Natural killer cell (primary cell): ENCODE measurements around the gene ACAD8. TPM values are rescaled to one million over a fixed set of nuclear protein-coding genes. Genes with fewer than 3 reads are reported as not detected.

Experiments used
- ATAC-seq, 3 donors: fragments of 150-1000 bp in 2 of 3; fragments of 200-7000 bp in 1 of 3; cut with Tn5 transposase; 1 replicate in 1 of 3; 2 replicates in 2 of 3; pipeline ENCODE4 v1.10.0; 2021; ENCODE audit warnings: mild to moderate bottlenecking in 2 of 3, moderate library complexity in 2 of 3
- DNase-seq, 2 donors: peaks; one replicate each; pipeline versions ENCODE4 v3.0.0 to v3.0.0-alpha.2; 2013 to 2021; ENCODE audit warnings: mixed read lengths in 1 of 2
- H3K27ac ChIP-seq: one replicate; pipeline ENCODE4 v1.5.1; 2013; ENCODE audit warnings: mild to moderate bottlenecking, low read length
- H3K27me3 ChIP-seq: one replicate; pipeline ENCODE4 v1.6.1; 2013; ENCODE audit warnings: low read length; ENCODE audit not compliant: control insufficient read depth, insufficient read depth
- H3K36me3 ChIP-seq: one replicate; pipeline ENCODE4 v1.6.1; 2013; ENCODE audit warnings: low read length; ENCODE audit not compliant: control insufficient read depth, insufficient read depth
- H3K4me1 ChIP-seq: one replicate; pipeline ENCODE4 v1.6.1; 2013; ENCODE audit warnings: low read length; ENCODE audit not compliant: control insufficient read depth, insufficient read depth
- H3K4me3 ChIP-seq: one replicate; pipeline ENCODE4 v1.5.1; 2013; ENCODE audit warnings: low read length
- H3K9me3 ChIP-seq: one replicate; pipeline ENCODE4 v1.6.1; 2013; ENCODE audit warnings: low read length; ENCODE audit not compliant: control insufficient read depth, insufficient read depth
- H3K27ac Mint-ChIP-seq, 2 donors: one replicate each; pipeline ENCODE4 v1.8.0; 2022; ENCODE audit warnings: mild to moderate bottlenecking in 2 of 2, mixed read lengths in 2 of 2, moderate library complexity in 1 of 2
- H3K27me3 Mint-ChIP-seq, 2 donors: one replicate each; pipeline ENCODE4 v1.8.0; 2022; ENCODE audit warnings: low read depth in 2 of 2, mixed read lengths in 2 of 2
- H3K36me3 Mint-ChIP-seq: one replicate; pipeline ENCODE4 v1.8.0; 2022; ENCODE audit warnings: mixed read lengths
- H3K4me1 Mint-ChIP-seq, 2 donors: one replicate each; pipeline ENCODE4 v1.8.0; 2022; ENCODE audit warnings: mixed read lengths in 2 of 2
- H3K4me3 Mint-ChIP-seq: one replicate; pipeline ENCODE4 v1.8.0; 2022; ENCODE audit warnings: mild to moderate bottlenecking, moderate library complexity, mixed read lengths
- H3K9me3 Mint-ChIP-seq, 2 donors: one replicate each; pipeline ENCODE4 v1.8.0; 2022; ENCODE audit warnings: mixed read lengths in 2 of 2
- WGBS: methylation state at CpG from one replicate; pipeline ENCODE4 v1.1.7; 2013; ENCODE audit warnings: missing lambda C conversion rate; ENCODE audit not compliant: insufficient coverage; 5-methylcytosine and 5-hydroxymethylcytosine counted together
- intact Hi-C: fragments of 100-400 bp; cut with micrococcal nuclease; formaldehyde crosslinking; loops from one replicate; pipeline ENCODE4 v1.14.2; 2022
- total RNA-seq, 4 donors: library from RNA; stranded (reverse); fragments of 120-200 nt in 1 of 4; gene quantifications; one replicate each; pipeline versions ENCODE4 v1.2.3 to v1.2.4, GENCODE V29; 2013 to 2022
- TF ChIP-seq, protein P1 (sequence below): fragments of 200-600 bp; IDR thresholded peaks from one replicate; pipeline ENCODE4 v1.8.0; 2022; ENCODE audit warnings: antibody characterized with exemption

ACAD8 gene
- total RNA-seq, 3 donors from 2014 or later (not counting 1 experiment from before 2014, with no cell fraction given), result 24.3 to 42.5 (median 39.3) TPM

DNA sequence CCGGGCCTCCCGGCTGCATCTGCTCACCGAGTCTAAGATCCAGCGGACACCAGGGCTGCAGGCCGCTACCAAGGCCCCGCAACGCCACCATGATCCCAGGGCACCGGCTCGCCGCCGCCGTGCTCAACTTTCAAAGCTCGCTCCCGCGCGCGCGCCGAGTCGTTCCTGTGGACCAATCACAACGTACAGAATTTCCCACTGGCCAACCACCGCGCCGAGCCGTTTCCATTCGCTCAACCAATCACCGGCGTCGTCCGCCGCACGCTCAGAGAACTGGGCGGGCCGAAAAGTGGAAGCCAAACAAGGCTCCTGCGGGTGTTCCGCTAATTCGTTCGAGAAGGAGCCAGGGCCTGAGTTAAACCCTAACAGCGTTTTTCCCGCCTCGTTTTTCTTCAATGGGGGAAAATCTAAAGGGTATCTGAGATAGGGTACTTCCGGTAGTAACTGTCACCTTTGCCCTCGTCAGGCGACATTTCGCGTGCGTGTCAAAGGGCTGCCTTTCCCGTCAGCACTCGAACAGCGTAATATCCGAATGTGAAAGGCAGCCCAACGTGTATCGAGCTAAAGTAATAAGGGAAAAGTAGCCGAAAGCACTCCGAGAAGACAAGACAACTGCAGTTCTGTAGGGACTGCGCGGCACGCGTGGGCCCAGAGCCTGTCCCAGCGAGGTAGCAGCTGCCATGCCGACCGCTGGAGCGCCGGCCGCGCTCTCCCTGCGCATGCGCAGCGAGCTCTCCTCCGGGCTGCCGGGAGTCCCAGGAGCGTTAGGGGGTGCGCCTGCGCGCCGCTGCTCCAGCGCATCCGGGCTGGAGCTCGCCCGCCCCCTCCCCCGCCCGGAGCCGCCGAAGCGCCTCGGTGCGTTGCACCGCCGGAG is 29.3 kb upstream of the ACAD8 start, which contains the start of the genes NCAPD3 and VPS26B:
Gene NCAPD3 (minus strand): TSS at position 132 of the 874 bp plus-strand sequence. CDS start 41 bp downstream, at position 91.
Gene VPS26B (plus strand): TSS at position 836 of the 874 bp plus-strand sequence. CDS start 452 bp downstream, outside the sequence.
- under 1% methylated on average over 89 of the region's 89 CpGs for WGBS
- peak within 1 kb of the TSS; percentile 73 for H3K27ac ChIP-seq
- peaks cover 64% of the 10 kb centered on the region in 2 donors for H3K4me1 Mint-ChIP-seq
- ATAC-seq (peak; percentile 77 to 91 (median 82)), DNase-seq (peak; percentile 94 to 99)
- peak within 1 kb of the TSS; percentile 96 for H3K4me3 Mint-ChIP-seq
- no peaks in the 10 kb centered on the region for H3K9me3 Mint-ChIP-seq
- H3K27me3 Mint-ChIP-seq, result no peaks in the 10 kb centered on the region
- H3K4me1 ChIP-seq, result peaks cover 34% of the 10 kb centered on the region
- H3K9me3 ChIP-seq, result no peaks in the 10 kb centered on the region
- no peaks in the 10 kb centered on the region for H3K27me3 ChIP-seq
- no peaks in the 10 kb centered on the region for H3K36me3 Mint-ChIP-seq
- peak within 1 kb of the TSS; percentile 80 for H3K4me3 ChIP-seq
- peaks cover 8% of the 10 kb centered on the region for H3K36me3 ChIP-seq
- peak within 1 kb of the TSS; percentile 96 to 97 for H3K27ac Mint-ChIP-seq
- TF ChIP-seq, protein P1, sequence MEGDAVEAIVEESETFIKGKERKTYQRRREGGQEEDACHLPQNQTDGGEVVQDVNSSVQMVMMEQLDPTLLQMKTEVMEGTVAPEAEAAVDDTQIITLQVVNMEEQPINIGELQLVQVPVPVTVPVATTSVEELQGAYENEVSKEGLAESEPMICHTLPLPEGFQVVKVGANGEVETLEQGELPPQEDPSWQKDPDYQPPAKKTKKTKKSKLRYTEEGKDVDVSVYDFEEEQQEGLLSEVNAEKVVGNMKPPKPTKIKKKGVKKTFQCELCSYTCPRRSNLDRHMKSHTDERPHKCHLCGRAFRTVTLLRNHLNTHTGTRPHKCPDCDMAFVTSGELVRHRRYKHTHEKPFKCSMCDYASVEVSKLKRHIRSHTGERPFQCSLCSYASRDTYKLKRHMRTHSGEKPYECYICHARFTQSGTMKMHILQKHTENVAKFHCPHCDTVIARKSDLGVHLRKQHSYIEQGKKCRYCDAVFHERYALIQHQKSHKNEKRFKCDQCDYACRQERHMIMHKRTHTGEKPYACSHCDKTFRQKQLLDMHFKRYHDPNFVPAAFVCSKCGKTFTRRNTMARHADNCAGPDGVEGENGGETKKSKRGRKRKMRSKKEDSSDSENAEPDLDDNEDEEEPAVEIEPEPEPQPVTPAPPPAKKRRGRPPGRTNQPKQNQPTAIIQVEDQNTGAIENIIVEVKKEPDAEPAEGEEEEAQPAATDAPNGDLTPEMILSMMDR, result no peak
- intact Hi-C loops, result loop anchor here (1.0 to 10.0 kb wide), 2 partner anchors 29 to 361 kb away; partner anchors contain the start of genes ACAD8 and THYN1

DNA sequence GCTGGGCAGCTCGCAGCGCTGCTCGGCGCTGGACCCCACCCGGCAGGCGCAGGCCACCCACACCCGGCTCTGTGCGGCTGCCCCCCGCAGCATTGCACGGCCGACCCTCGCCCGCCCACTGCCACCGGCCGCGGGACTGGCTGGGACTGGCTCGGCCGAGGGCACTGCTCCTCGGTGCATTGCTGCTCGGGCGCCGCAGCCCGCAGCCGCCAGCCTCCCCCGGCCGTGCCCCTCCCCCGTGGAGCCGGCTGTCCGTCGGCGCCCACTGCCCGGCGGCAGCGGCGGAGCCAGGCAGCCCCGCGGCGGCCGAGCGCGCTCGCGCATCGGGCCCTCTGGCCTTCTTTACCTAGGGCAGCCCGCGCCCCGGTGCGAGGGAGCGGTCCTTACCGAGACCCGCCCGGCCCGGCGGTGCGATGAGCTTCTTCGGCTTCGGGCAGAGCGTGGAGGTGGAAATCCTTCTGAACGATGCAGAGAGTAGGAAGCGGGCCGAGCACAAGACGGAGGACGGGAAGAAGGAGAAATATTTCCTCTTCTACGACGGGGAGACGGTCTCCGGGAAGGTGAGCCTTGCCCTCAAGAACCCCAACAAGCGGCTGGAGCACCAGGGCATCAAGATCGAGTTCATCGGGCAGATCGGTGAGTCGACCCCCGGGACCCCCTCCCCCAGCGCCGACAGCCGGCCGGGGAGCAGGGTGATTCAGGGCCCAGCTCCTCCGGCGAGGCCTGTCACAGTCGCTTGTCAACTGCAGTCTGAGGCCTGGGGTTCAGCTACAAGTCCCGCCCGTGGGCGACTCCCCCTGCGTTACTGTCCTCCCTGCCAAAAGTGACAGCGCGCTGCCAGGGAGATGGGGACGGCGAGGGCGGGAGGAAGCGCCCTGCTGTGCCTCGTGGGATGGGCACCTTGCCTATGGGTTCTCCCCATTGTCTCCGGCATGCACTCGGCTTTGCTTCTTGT is 28.4 kb upstream of the ACAD8 start:
- Mint-ChIP-seq H3K27me3 (no peaks in the 10 kb centered on the region), H3K9me3 (no peaks in the 10 kb centered on the region), H3K27ac (peak overlapping the region; percentile 96 to 97), H3K4me3 (peak overlapping the region; percentile 94), H3K36me3 (no peaks in the 10 kb centered on the region), H3K4me1 (peaks cover 73 to 74% of the 10 kb centered on the region in 2 donors)
- peak; percentile 4 to 11 (median 9) for ATAC-seq
- intact Hi-C loops, result loop anchor here (1.0 to 10.0 kb wide), 2 partner anchors 28 to 360 kb away; partner anchors contain the start of genes ACAD8 and THYN1
- Histone ChIP-seq H3K36me3 (no peaks in the 10 kb centered on the region), H3K9me3 (no peaks in the 10 kb centered on the region), H3K4me3 (peak overlapping the region; percentile 80), H3K27ac (peak overlapping the region; percentile 26), H3K4me1 (peaks cover 43% of the 10 kb centered on the region), H3K27me3 (no peaks in the 10 kb centered on the region)
- under 1% methylated on average over 93 of the region's 93 CpGs for WGBS
- DNase-seq, result peak; percentile 36 to 68
- TF ChIP-seq, protein P1, result no peak

DNA sequence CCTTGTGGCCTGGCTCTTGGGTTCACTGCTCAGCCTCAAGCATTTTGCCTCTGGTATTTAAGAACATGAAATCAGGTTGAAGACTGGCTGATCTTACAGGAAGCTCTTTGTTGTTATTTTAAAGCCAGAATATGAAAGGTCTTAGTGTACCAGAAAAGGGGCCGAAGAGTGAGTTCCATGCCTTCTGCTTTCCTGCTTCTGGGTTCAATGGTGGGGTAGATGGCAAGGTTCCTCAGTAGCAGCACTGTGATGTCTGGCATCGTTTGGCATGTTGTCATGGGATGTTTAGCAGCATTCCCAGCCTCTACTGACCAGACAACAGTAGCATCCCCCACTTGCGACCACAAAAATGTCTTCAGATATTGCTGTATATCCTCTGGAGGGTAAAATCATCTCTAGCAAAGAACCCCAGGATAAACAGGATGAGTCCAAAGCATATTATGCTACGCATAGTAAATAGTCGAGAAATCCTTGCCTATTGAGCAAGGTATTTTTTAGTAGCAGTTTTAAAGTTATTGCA is 26.5 kb upstream of the ACAD8 start:
- WGBS, result 92% methylated on average over 5 of the region's 5 CpGs
- DNase-seq, result no peak
- no peaks in the 10 kb centered on the region for H3K27me3 Mint-ChIP-seq
- intact Hi-C loops, result loop anchor here (10.0 kb wide), 1 partner anchor 358 kb away; no protein-coding TSS in a partner anchor
- peaks cover 88 to 92% of the 10 kb centered on the region in 2 donors for H3K4me1 Mint-ChIP-seq
- H3K4me1 ChIP-seq, result peaks cover 62% of the 10 kb centered on the region
- no peak overlapping the region for H3K4me3 ChIP-seq
- H3K27ac ChIP-seq, result no peak overlapping the region
- no peaks in the 10 kb centered on the region for H3K36me3 Mint-ChIP-seq
- H3K4me3 Mint-ChIP-seq, result peak overlapping the region; percentile 94
- no peaks in the 10 kb centered on the region for H3K9me3 ChIP-seq
- no peaks in the 10 kb centered on the region for H3K9me3 Mint-ChIP-seq
- H3K27me3 ChIP-seq, result no peaks in the 10 kb centered on the region
- H3K36me3 ChIP-seq, result no peaks in the 10 kb centered on the region
- ATAC-seq, result no peak
- TF ChIP-seq, protein P1, result no peak
- peak overlapping the region; percentile 8 to 48 for H3K27ac Mint-ChIP-seq
